Epithelial cell of proximal tubule (primary cell): Measurements from ENCODE around the gene PKHD1. TPM values are rescaled to one million over a fixed set of nuclear protein-coding genes. Genes with fewer than 3 reads are reported as not detected.

Experiments used
- DNase-seq: peaks from one replicate; pipeline ENCODE4 v3.0.0-alpha.2; 2011; ENCODE audit warnings: low read depth
- H3K4me3 ChIP-seq: 2 replicates; pipeline ENCODE4 v1.5.1; 2011; ENCODE audit warnings: low read depth, mild to moderate bottlenecking, low read length
- CTCF ChIP-seq: conservative IDR thresholded peaks from 2 replicates; pipeline ENCODE4 v1.5.1; 2012; ENCODE audit warnings: low read depth, mild to moderate bottlenecking, low read length
- total RNA-seq: library from RNA; depleted of rRNA; stranded (reverse); fragments of >200 nt; gene quantifications from 2 replicates; pipeline ENCODE4 v1.2.3, GENCODE V29; 2015

The PKHD1 gene
- total RNA-seq, 1 donor from 2014 or later, result 1.7 TPM

GRCh38 chr6:51817832-51818231 lies 269.6 kb downstream of the PKHD1 start:
- no peak for TF ChIP-seq CTCF
- H3K4me3 ChIP-seq, result no peak overlapping the region

GRCh38 chr6:51814418-51814817 lies 273.0 kb downstream of the PKHD1 start:
- no peak overlapping the region for H3K4me3 ChIP-seq
- no peak for TF ChIP-seq CTCF
- DNase-seq, result no peak

More at GRCh38 chr6:51817832-51818231, 269.6 kb downstream of the PKHD1 start:
- no peak for DNase-seq

GRCh38 chr6:51813904-51814303 lies 273.5 kb downstream of the PKHD1 start:
- DNase-seq, result no peak
- no peak overlapping the region for H3K4me3 ChIP-seq
- TF ChIP-seq CTCF, result no peak

GRCh38 chr6:51812231-51812630 lies 275.2 kb downstream of the PKHD1 start:
- no peak for TF ChIP-seq CTCF
- no peak for DNase-seq
- no peak overlapping the region for H3K4me3 ChIP-seq

- TF ChIP-seq CTCF, result no peak
- no peak overlapping the region for H3K4me3 ChIP-seq
- DNase-seq, result no peak
These were observed 281.9 kb downstream of the PKHD1 start for GRCh38 chr6:51805517-51805916.

GRCh38 chr6:51800603-51801002 lies 286.8 kb downstream of the PKHD1 start:
- H3K4me3 ChIP-seq, result no peak overlapping the region
- DNase-seq, result no peak
- TF ChIP-seq CTCF, result no peak

- H3K4me3 ChIP-seq, result no peak overlapping the region
- no peak for TF ChIP-seq CTCF
- no peak for DNase-seq
These were observed 294.0 kb downstream of the PKHD1 start for GRCh38 chr6:51793393-51793792.
